ENCODE data around the gene DHRS7. TPM values are rescaled to one million over a fixed set of nuclear protein-coding genes. Genes with fewer than 3 reads are reported as not detected.

Gene DHRS7
- total and polyA plus RNA-seq, 2 experiments from 2014 or later = 39.3 to 39.4 TPM

- H3K9me3 Mint-ChIP-seq = no peaks in the 10 kb centered on the region
- no peaks in the 10 kb centered on the region for H3K27me3 ChIP-seq (ENCODE audit: insufficient read depth)
- H2AFZ ChIP-seq = 0 out of 2 replicates have a peak overlapping the region, but pooled peaks have one; percentile 28
- DNase-seq (ENCODE audit: low spot score) (no peak), ATAC-seq (no peak)
- H3K4me2 ChIP-seq = no peak overlapping the region
- no peaks in the 10 kb centered on the region for H3K36me3 ChIP-seq (ENCODE audit: insufficient read depth)
- no peaks in the 10 kb centered on the region for H3K79me2 ChIP-seq (replicated peaks; ENCODE audit: insufficient read depth)
- peaks cover 4% of the 10 kb centered on the region for H3K27me3 Mint-ChIP-seq (ENCODE audit: insufficient read depth, low read depth, poor library complexity)
- H3K27ac Mint-ChIP-seq = no peak overlapping the region
- H4K20me1 ChIP-seq (replicated peaks; ENCODE audit: insufficient read depth) = no peaks in the 10 kb centered on the region
- H3K4me1 Mint-ChIP-seq = peaks cover 31% of the 10 kb centered on the region
- H3K4me3 ChIP-seq = no peak overlapping the region
- no peak overlapping the region for H3K4me3 Mint-ChIP-seq
- H3K9me2 ChIP-seq (ENCODE audit: insufficient read depth) = peaks cover 7% of the 10 kb centered on the region; the same call in 1 of the 2 replicates
- peaks cover 35% of the 10 kb centered on the region for H3K4me1 ChIP-seq (ENCODE audit: insufficient read depth)
- H3K36me3 Mint-ChIP-seq (ENCODE audit: low read depth) = no peaks in the 10 kb centered on the region
- TF ChIP-seq ETS1 (IDR thresholded peaks at IDR 0.05) (no peak), ZNF114 (CRISPR knock-in tag; IDR thresholded peaks at IDR 0.05) (no peak), ZNF462 (CRISPR knock-in tag; IDR thresholded peaks at IDR 0.05) (no peak), REST (IDR thresholded peaks at IDR 0.05; ENCODE audit: unreplicated experiment) (no peak), NANOG (IDR thresholded peaks at IDR 0.05; ENCODE audit: borderline replicate concordance) (no peak), JUNB (IDR thresholded peaks at IDR 0.05; ENCODE audit: unreplicated experiment) (no peak), CTCF (conservative IDR thresholded peaks at IDR 0.05; ENCODE audit: low read depth in 2 of 2) (no peak)
- H3F3A ChIP-seq (replicated peaks; ENCODE audit: low read depth) = peaks cover 5% of the 10 kb centered on the region; the same call in 1 of the 2 replicates
- H3K27ac ChIP-seq (ENCODE audit: low read depth) = no peak overlapping the region
These were observed 41.8 kb upstream of the DHRS7 start for GRCh38 chr14:60206837-60207533.
